Tibial nerve (tissue), 4 donors: ENCODE measurements around the gene MYH16. TPM values are rescaled to one million over a fixed set of nuclear protein-coding genes. Genes with fewer than 3 reads are reported as not detected.
"Not testable (repeated sequence)": the region's sequence is repeated elsewhere in the genome, so short reads cannot be mapped to it uniquely, and the experiment has no call there.

Source experiments
- DNase-seq, 2 donors: peaks; one replicate each; pipeline ENCODE4 v3.0.0-alpha.2; 2019; ENCODE audit warnings: low spot score in 2 of 2
- H3K27ac ChIP-seq, 4 donors: fragments of 200-600 bp; sonication (generic) in 3 of 4; one replicate each; pipeline ENCODE4 v1.5.1; 2017 to 2019; ENCODE audit warnings: mild to moderate bottlenecking in 1 of 4
- H3K27me3 ChIP-seq, 2 donors: fragments of 200-600 bp; sonication (generic) in 1 of 2; one replicate each; pipeline versions ENCODE4 v1.5.1 to v1.6.0; 2017 to 2019
- H3K36me3 ChIP-seq, 3 donors: fragments of 200-600 bp; sonication (generic); one replicate each; pipeline ENCODE4 v1.5.1; 2018 to 2019
- H3K4me1 ChIP-seq, 4 donors: fragments of 200-600 bp; sonication (generic) in 3 of 4; one replicate each; pipeline ENCODE4 v1.5.1; 2017 to 2019
- H3K4me3 ChIP-seq, 4 donors: fragments of 200-600 bp; sonication (generic) in 3 of 4; one replicate each; pipeline ENCODE4 v1.5.1; 2017 to 2019; ENCODE audit warnings: mild to moderate bottlenecking in 1 of 4, moderate library complexity in 1 of 4
- H3K9me3 ChIP-seq, 4 donors: fragments of 200-600 bp; sonication (generic) in 3 of 4; one replicate each; pipeline ENCODE4 v1.5.1; 2017 to 2019
- CTCF ChIP-seq, 5 experiments: fragments of 200-600 bp in 3 of 5; fragments of 450-650 bp in 2 of 5; sonication (generic) in 3 of 5; IDR thresholded peaks; one replicate each; pipeline ENCODE4 v1.5.1; 2016 to 2019; ENCODE audit warnings: antibody characterized with exemption in 5 of 5, mild to moderate bottlenecking in 3 of 5, moderate library complexity in 2 of 5
- EP300 ChIP-seq, 2 donors: sonication (generic); formaldehyde crosslinking; IDR thresholded peaks; one replicate each; pipeline ENCODE4 v1.6.1; 2017; ENCODE audit warnings: antibody characterized with exemption in 2 of 2, mild to moderate bottlenecking in 1 of 2
- POLR2A ChIP-seq, 2 donors: fragments of 450-650 bp; IDR thresholded peaks; one replicate each; pipeline ENCODE4 v1.6.1; 2017; ENCODE audit warnings: antibody characterized with exemption in 2 of 2, mild to moderate bottlenecking in 2 of 2, moderate library complexity in 2 of 2
- WGBS, 2 donors: methylation state at CpG; one replicate each; pipeline ENCODE4 v1.1.5; 2018; 5-methylcytosine and 5-hydroxymethylcytosine counted together
- total RNA-seq, 4 donors: library from RNA; depleted of rRNA; stranded (reverse); fragments of >200 nt; gene quantifications; one replicate each; pipeline ENCODE4 v1.1.0, GENCODE V29; 2016

MYH16 gene
- not detected for total RNA-seq

GRCh38 chr7:99272476-99273045 is at the start of gene MYH16:
Gene MYH16, plus strand, starts transcription at chr7:99272839.
- WGBS, 2 donors: 90 to 93% methylated on average over 2 of the region's 2 CpGs

DNA sequence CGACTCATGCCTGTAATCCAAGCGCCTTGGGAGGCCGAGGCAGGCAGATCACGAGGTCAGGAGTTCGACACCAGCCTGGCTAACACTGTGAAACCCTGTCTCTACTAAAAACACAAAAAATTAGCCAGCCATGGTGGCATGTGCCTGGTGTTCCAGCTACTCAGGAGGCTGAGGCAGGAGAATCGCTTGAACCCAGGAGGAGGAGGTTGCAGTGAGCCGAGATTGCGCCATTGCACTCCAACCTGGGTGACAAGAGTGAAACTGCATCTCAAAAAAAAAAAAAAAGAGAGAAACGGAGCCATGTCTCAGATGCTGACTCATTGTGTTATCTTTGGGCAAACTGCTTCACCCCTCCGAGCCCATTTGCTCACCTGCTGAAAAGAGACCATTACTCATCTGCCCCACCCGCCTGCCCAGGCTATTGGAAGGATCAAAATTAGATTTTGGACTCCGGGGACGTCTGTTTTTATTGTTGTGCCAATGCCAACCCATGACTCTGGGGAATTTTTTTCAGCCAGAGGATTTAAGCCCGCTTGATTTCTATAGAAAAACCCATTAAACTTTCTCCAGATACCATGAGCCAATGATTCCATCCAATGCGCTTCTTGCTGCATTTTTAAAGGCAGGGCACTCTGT is 48.3 kb upstream of the MYH16 start:
- H3K27me3 ChIP-seq, DNase-seq, H3K4me1 ChIP-seq, H3K27ac ChIP-seq, H3K36me3 ChIP-seq, H3K4me3 ChIP-seq, H3K9me3 ChIP-seq: not testable (repeated sequence)
- 68 to 69% methylated on average over 15 of the region's 15 CpGs for WGBS, 2 donors

More at GRCh38 chr7:99272476-99273045, at the start of gene MYH16:
- no peak for TF ChIP-seq POLR2A (IDR thresholded peaks at IDR 0.05)
- no peak for TF ChIP-seq CTCF (IDR thresholded peaks at IDR 0.05)
- no peak for TF ChIP-seq EP300 (IDR thresholded peaks at IDR 0.05)
- no peak for DNase-seq
- Histone ChIP-seq H3K27ac (no peak within 1 kb of the TSS), H3K27me3 (no peaks in the 10 kb centered on the region), H3K36me3 (no peaks in the 10 kb centered on the region), H3K4me3 (no peak within 1 kb of the TSS), H3K9me3 (no peaks in the 10 kb centered on the region), H3K4me1 (peaks cover 0 to 10% (median 0%) of the 10 kb centered on the region in 4 donors)

- H3K27ac ChIP-seq: no peak overlapping the region
- DNase-seq: no peak
- no peaks in the 10 kb centered on the region for H3K4me1 ChIP-seq
- TF ChIP-seq EP300 (IDR thresholded peaks at IDR 0.05): no peak
- no peak for TF ChIP-seq POLR2A (IDR thresholded peaks at IDR 0.05)
- TF ChIP-seq CTCF (IDR thresholded peaks at IDR 0.05): no peak
- no peaks in the 10 kb centered on the region for H3K27me3 ChIP-seq
- 85 to 88% methylated on average over 2 of the region's 2 CpGs for WGBS, 2 donors
- H3K9me3 ChIP-seq: no peaks in the 10 kb centered on the region
- H3K36me3 ChIP-seq: no peaks in the 10 kb centered on the region
- H3K4me3 ChIP-seq: no peak overlapping the region
Observed at GRCh38 chr7:99224899-99225265, 47.8 kb upstream of the MYH16 start.

DNA sequence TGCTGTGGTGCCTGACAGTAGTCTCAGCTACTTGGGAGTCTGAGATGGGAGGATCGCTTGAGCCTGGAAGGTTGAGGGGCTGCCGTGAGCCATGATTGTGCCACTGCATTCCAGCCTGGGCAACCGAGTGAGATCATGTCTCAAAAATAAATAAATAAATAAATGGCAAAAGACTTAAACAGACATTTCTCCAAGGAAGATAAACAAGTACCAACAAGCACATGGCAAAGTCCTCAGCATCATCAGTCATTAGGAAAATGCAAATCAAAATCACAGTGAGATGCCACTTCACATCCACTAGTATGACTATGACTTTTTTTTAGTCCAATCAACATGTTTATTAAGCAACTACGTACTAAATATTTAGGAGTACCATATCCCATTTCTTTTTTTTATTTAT is 43.4 kb upstream of the MYH16 start:
- TF ChIP-seq CTCF (IDR thresholded peaks at IDR 0.05) (no peak), POLR2A (IDR thresholded peaks at IDR 0.05) (no peak), EP300 (IDR thresholded peaks at IDR 0.05) (no peak)
- Histone ChIP-seq H3K9me3 (no peaks in the 10 kb centered on the region), H3K27me3 (no peaks in the 10 kb centered on the region), H3K4me3 (no peak overlapping the region), H3K36me3 (no peaks in the 10 kb centered on the region), H3K4me1 (no peaks in the 10 kb centered on the region), H3K27ac (no peak overlapping the region)
- 76 to 78% methylated on average over 4 of the region's 4 CpGs for WGBS, 2 donors
- no peak for DNase-seq

DNA sequence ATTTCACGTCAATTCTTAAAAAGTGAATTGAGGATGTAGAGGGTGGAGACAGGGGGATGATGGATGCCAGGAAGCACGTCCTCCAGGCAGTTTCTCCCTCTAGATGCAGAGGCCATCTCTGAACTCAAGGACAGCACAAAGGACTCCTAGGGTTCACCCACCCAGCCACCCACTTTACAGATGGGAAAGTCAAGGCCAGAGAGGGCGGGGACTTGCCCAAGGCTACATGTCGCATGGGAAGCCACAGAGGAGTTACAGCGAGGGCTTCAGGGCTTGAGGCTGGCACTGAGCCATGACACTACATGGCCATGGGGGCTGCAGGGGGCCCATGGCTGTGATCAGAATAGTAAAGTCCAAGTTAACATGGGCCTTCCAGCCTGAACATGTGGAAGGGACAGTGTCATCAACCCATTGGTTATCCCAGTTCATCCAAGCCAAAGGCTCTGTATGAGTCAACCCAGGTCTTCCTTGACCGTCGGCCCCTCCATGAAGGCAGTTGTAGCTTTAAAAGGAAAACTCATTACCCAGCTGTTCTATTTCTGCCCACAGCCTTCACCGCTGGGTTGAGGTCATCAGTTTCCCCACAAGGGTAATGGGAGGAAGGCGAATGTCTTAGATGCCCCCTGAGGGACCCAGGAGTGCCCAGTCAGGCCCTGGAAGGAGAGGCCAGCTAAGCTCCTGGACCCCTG is 40.4 kb upstream of the MYH16 start:
- no peak overlapping the region for H3K4me3 ChIP-seq
- 74 to 82% methylated on average over 9 of the region's 9 CpGs for WGBS, 2 donors
- H3K9me3 ChIP-seq: peaks cover 0 to under 1% (median 0%) of the 10 kb centered on the region in 4 donors
- no peak for TF ChIP-seq POLR2A (IDR thresholded peaks at IDR 0.05)
- TF ChIP-seq CTCF (IDR thresholded peaks at IDR 0.05): no peak
- TF ChIP-seq EP300 (IDR thresholded peaks at IDR 0.05): no peak
- no peak for DNase-seq
- no peak overlapping the region for H3K27ac ChIP-seq
- H3K27me3 ChIP-seq: no peaks in the 10 kb centered on the region
- H3K36me3 ChIP-seq: no peaks in the 10 kb centered on the region
- H3K4me1 ChIP-seq: no peaks in the 10 kb centered on the region

DNA sequence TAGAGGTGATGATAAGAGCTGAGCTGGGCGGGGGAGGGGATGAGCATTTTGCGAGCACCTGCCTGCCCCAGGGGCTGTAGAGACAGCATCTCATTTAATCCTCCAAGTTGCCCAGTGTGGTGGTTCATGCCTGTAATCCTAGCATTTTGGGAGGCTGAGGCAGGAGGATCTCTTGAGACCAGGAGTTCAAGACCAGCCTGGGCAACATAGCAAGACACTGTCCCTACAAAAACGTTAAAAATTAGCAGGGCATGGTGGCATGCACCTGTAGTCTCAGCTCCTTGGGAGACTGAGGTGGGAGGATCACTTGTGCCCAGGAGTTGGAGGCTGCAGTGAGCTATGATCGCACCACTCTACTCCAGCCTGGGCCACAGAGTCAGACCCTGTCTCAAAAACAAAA is 39.7 kb upstream of the MYH16 start:
- not testable (repeated sequence) for H3K36me3 ChIP-seq, DNase-seq, H3K27me3 ChIP-seq, H3K4me1 ChIP-seq, H3K9me3 ChIP-seq, H3K4me3 ChIP-seq, H3K27ac ChIP-seq
- 90 to 91% methylated on average over 4 of the region's 4 CpGs for WGBS, 2 donors
